22Rv1 (cell line): ENCODE measurements around the gene DTNBP1.

ENCODE experiments used
- ZFX ChIP-seq: fragments of 450-650 bp; IDR thresholded peaks from 2 replicates; pipeline ENCODE4 v1.6.1; 2017; ENCODE audit warnings: antibody characterized with exemption, borderline replicate concordance
- TF ChIP-seq, protein P1 (sequence below): fragments of 450-650 bp; IDR thresholded peaks from 2 replicates; pipeline ENCODE4 v1.5.1; 2017; ENCODE audit warnings: mild to moderate bottlenecking

DNA sequence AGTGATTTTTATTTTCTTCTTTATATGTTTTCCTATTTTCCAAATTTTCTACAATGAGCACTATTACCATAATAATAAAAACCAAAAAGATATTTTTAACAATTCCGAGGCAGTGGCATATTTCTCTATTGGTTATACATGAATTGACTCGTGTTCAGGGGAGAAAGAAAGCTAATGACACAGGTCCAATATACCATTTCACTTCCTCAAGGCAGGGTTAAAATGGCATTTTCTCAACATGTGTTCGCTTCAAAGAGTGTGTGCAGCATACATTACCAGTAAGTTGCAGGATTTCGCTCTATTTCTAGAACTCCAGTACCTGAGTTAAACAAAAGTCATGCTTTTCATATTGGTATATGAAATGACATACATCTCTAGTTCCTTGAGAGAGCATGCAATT, 35.1 kb upstream of the DTNBP1 start:
- TF ChIP-seq, protein P1, sequence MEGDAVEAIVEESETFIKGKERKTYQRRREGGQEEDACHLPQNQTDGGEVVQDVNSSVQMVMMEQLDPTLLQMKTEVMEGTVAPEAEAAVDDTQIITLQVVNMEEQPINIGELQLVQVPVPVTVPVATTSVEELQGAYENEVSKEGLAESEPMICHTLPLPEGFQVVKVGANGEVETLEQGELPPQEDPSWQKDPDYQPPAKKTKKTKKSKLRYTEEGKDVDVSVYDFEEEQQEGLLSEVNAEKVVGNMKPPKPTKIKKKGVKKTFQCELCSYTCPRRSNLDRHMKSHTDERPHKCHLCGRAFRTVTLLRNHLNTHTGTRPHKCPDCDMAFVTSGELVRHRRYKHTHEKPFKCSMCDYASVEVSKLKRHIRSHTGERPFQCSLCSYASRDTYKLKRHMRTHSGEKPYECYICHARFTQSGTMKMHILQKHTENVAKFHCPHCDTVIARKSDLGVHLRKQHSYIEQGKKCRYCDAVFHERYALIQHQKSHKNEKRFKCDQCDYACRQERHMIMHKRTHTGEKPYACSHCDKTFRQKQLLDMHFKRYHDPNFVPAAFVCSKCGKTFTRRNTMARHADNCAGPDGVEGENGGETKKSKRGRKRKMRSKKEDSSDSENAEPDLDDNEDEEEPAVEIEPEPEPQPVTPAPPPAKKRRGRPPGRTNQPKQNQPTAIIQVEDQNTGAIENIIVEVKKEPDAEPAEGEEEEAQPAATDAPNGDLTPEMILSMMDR = no peak
- no peak for TF ChIP-seq ZFX
